Stimulated activated CD8-positive, alpha-beta memory T cell treated with anti-CD3 and anti-CD28 coated beads, Interleukin-4, amount 100 ng/mL, for 1 hour (primary cell): ENCODE measurements around the gene TEX38.

Experiments used
- DNase-seq, 2 donors: peaks; one replicate each; pipeline ENCODE4 v3.0.0-alpha.2; 2020; ENCODE audit warnings: low read depth in 2 of 2, low spot score in 1 of 2

Gene TEX38

GRCh38 chr1:46721686-46722205, 50.1 kb downstream of the TEX38 start:
- DNase-seq, result no peak
